ENCODE data around the gene CENPT.

The CENPT gene

GRCh38 chr16:67883872-67884261 lies 36.4 kb upstream of the CENPT start:
- Histone ChIP-seq H3K27ac (ENCODE audit: low read length) (peak overlapping the region; percentile 41), H3K9ac (ENCODE audit: low read length in 2 of 2) (no peak overlapping the region), H3K9me3 (ENCODE audit: control insufficient read depth in 2 of 2, low read length in 2 of 2) (no peaks in the 10 kb centered on the region), H3K4me3 (ENCODE audit: low read length in 2 of 2) (no peak overlapping the region), H3K4me1 (ENCODE audit: control insufficient read depth, insufficient read depth, low read length) (peaks cover 15% of the 10 kb centered on the region), H3K36me3 (ENCODE audit: control insufficient read depth in 2 of 2, insufficient read depth in 2 of 2, low read length in 2 of 2) (peaks cover 48% of the 10 kb centered on the region in 2 donors), H3K27me3 (ENCODE audit: control insufficient read depth in 1 of 2, insufficient read depth in 2 of 2, low read length in 2 of 2) (no peaks in the 10 kb centered on the region)

- Histone ChIP-seq H3K4me1 (ENCODE audit: control insufficient read depth, insufficient read depth, low read length) (peaks cover 15% of the 10 kb centered on the region), H3K9ac (ENCODE audit: low read length in 2 of 2) (no peak overlapping the region), H3K36me3 (ENCODE audit: control insufficient read depth in 2 of 2, insufficient read depth in 2 of 2, low read length in 2 of 2) (peaks cover 54% of the 10 kb centered on the region in 2 donors), H3K4me3 (ENCODE audit: low read length in 2 of 2) (no peak overlapping the region), H3K9me3 (ENCODE audit: control insufficient read depth in 2 of 2, low read length in 2 of 2) (no peaks in the 10 kb centered on the region), H3K27me3 (ENCODE audit: control insufficient read depth in 1 of 2, insufficient read depth in 2 of 2, low read length in 2 of 2) (no peaks in the 10 kb centered on the region), H3K27ac (ENCODE audit: low read length) (peak overlapping the region; percentile 41)
Observed at GRCh38 chr16:67883146-67883871, 35.8 kb upstream of the CENPT start.

DNA sequence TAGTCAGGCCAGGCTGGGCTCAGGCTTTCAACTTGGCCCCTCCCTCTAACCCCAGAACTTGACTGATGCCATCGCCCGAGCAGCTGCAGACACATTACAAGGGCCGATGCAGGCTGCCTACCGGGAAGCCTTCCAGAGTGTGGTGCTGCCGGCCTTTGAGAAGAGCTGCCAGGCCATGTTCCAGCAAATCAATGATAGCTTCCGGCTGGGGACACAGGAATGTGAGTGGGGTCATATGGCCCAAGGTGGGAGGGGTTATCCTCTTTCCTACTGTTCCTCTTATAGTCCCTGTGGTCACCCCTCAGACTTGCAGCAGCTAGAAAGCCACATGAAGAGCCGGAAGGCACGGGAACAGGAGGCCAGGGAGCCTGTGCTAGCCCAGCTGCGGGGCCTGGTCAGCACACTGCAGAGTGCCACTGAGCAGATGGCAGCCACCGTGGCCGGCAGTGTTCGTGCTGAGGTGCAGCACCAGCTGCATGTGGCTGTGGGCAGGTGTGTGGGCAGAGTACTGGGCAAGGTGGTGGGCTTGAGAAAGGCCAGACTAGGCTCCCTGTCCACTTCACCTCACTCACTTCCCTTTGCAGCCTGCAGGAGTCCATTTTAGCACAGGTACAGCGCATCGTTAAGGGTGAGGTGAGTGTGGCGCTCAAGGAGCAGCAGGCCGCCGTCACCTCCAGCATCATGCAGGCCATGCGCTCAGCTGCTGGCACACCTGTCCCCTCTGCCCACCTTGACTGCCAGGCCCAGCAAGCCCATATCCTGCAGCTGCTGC lies 35.1 kb upstream of the CENPT start:
- no peaks in the 10 kb centered on the region for H3K27me3 ChIP-seq (ENCODE audit: control insufficient read depth in 1 of 2, insufficient read depth in 2 of 2, low read length in 2 of 2)
- H3K36me3 ChIP-seq (ENCODE audit: control insufficient read depth in 2 of 2, insufficient read depth in 2 of 2, low read length in 2 of 2) = peaks cover 61% of the 10 kb centered on the region in 2 donors
- no peak overlapping the region for H3K4me3 ChIP-seq (ENCODE audit: low read length in 2 of 2)
- H3K9ac ChIP-seq (ENCODE audit: low read length in 2 of 2) = no peak overlapping the region
- no peaks in the 10 kb centered on the region for H3K9me3 ChIP-seq (ENCODE audit: control insufficient read depth in 2 of 2, low read length in 2 of 2)
- peaks cover 15% of the 10 kb centered on the region for H3K4me1 ChIP-seq (ENCODE audit: control insufficient read depth, insufficient read depth, low read length)
- H3K27ac ChIP-seq (ENCODE audit: low read length) = no peak overlapping the region

- H3K4me1 ChIP-seq (ENCODE audit: control insufficient read depth, insufficient read depth, low read length) = peaks cover 15% of the 10 kb centered on the region
- peaks cover 69 to 70% of the 10 kb centered on the region in 2 donors for H3K36me3 ChIP-seq (ENCODE audit: control insufficient read depth in 2 of 2, insufficient read depth in 2 of 2, low read length in 2 of 2)
- H3K9ac ChIP-seq (ENCODE audit: low read length in 2 of 2) = no peak overlapping the region
- H3K27ac ChIP-seq (ENCODE audit: low read length) = no peak overlapping the region
- no peaks in the 10 kb centered on the region for H3K9me3 ChIP-seq (ENCODE audit: control insufficient read depth in 2 of 2, low read length in 2 of 2)
- no peak overlapping the region for H3K4me3 ChIP-seq (ENCODE audit: low read length in 2 of 2)
- H3K27me3 ChIP-seq (ENCODE audit: control insufficient read depth in 1 of 2, insufficient read depth in 2 of 2, low read length in 2 of 2) = no peaks in the 10 kb centered on the region
Observed at GRCh38 chr16:67881621-67882161, 34.2 kb upstream of the CENPT start.

DNA sequence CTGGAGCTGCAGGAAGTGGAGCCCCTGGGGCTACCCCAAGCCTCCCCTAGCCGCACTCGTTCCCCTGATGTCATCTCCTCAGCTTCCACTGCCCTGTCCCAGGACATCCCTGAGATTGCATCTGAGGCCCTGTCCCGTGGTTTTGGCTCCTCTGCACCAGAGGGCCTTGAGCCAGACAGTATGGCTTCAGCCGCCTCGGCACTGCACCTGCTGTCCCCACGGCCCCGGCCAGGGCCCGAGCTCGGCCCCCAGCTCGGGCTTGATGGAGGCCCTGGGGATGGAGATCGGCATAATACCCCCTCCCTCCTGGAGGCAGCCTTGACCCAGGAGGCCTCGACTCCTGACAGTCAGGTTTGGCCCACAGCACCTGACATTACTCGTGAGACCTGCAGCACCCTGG lies 33.1 kb upstream of the CENPT start:
- peaks cover 18% of the 10 kb centered on the region for H3K4me1 ChIP-seq (ENCODE audit: control insufficient read depth, insufficient read depth, low read length)
- no peak overlapping the region for H3K27ac ChIP-seq (ENCODE audit: low read length)
- no peak overlapping the region for H3K4me3 ChIP-seq (ENCODE audit: low read length in 2 of 2)
- no peak overlapping the region for H3K9ac ChIP-seq (ENCODE audit: low read length in 2 of 2)
- no peaks in the 10 kb centered on the region for H3K27me3 ChIP-seq (ENCODE audit: control insufficient read depth in 1 of 2, insufficient read depth in 2 of 2, low read length in 2 of 2)
- peaks cover 74 to 79% of the 10 kb centered on the region in 2 donors for H3K36me3 ChIP-seq (ENCODE audit: control insufficient read depth in 2 of 2, insufficient read depth in 2 of 2, low read length in 2 of 2)
- H3K9me3 ChIP-seq (ENCODE audit: control insufficient read depth in 2 of 2, low read length in 2 of 2) = no peaks in the 10 kb centered on the region

GRCh38 chr16:67879936-67880335 lies 32.4 kb upstream of the CENPT start:
- Histone ChIP-seq H3K9ac (ENCODE audit: low read length in 2 of 2) (no peak overlapping the region), H3K4me3 (ENCODE audit: low read length in 2 of 2) (no peak overlapping the region), H3K27me3 (ENCODE audit: control insufficient read depth in 1 of 2, insufficient read depth in 2 of 2, low read length in 2 of 2) (no peaks in the 10 kb centered on the region), H3K4me1 (ENCODE audit: control insufficient read depth, insufficient read depth, low read length) (peaks cover 21% of the 10 kb centered on the region), H3K9me3 (ENCODE audit: control insufficient read depth in 2 of 2, low read length in 2 of 2) (no peaks in the 10 kb centered on the region), H3K36me3 (ENCODE audit: control insufficient read depth in 2 of 2, insufficient read depth in 2 of 2, low read length in 2 of 2) (peaks cover 74 to 79% of the 10 kb centered on the region in 2 donors), H3K27ac (ENCODE audit: low read length) (no peak overlapping the region)

DNA sequence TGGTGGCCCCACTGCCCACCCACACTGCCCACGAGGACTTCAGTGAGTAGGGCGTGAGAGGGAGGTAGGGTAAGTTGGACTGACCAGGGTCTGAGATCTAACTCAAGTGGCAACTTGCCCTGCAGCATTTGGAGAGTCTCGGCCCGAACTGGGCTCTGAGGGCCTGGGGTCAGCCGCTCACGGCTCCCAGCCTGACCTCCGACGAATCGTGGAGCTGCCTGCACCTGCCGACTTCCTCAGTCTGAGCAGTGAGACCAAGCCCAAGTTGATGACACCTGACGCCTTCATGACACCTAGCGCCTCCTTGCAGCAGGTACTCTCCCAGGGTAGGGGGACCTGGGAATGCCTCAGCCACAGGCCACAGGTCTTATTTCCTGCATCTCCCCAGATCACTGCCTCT lies 32.0 kb upstream of the CENPT start:
- H3K9me3 ChIP-seq (ENCODE audit: control insufficient read depth in 2 of 2, low read length in 2 of 2) = no peaks in the 10 kb centered on the region
- H3K27me3 ChIP-seq (ENCODE audit: control insufficient read depth in 1 of 2, insufficient read depth in 2 of 2, low read length in 2 of 2) = no peaks in the 10 kb centered on the region
- H3K4me1 ChIP-seq (ENCODE audit: control insufficient read depth, insufficient read depth, low read length) = peaks cover 20% of the 10 kb centered on the region
- no peak overlapping the region for H3K27ac ChIP-seq (ENCODE audit: low read length)
- no peak overlapping the region for H3K4me3 ChIP-seq (ENCODE audit: low read length in 2 of 2)
- H3K36me3 ChIP-seq (ENCODE audit: control insufficient read depth in 2 of 2, insufficient read depth in 2 of 2, low read length in 2 of 2) = peaks cover 74 to 79% of the 10 kb centered on the region in 2 donors
- no peak overlapping the region for H3K9ac ChIP-seq (ENCODE audit: low read length in 2 of 2)

- Histone ChIP-seq H3K4me3 (ENCODE audit: low read length in 2 of 2) (no peak overlapping the region), H3K27me3 (ENCODE audit: control insufficient read depth in 1 of 2, insufficient read depth in 2 of 2, low read length in 2 of 2) (no peaks in the 10 kb centered on the region), H3K9me3 (ENCODE audit: control insufficient read depth in 2 of 2, low read length in 2 of 2) (no peaks in the 10 kb centered on the region), H3K27ac (ENCODE audit: low read length) (no peak overlapping the region), H3K36me3 (ENCODE audit: control insufficient read depth in 2 of 2, insufficient read depth in 2 of 2, low read length in 2 of 2) (peaks cover 74 to 79% of the 10 kb centered on the region in 2 donors), H3K9ac (ENCODE audit: low read length in 2 of 2) (no peak overlapping the region), H3K4me1 (ENCODE audit: control insufficient read depth, insufficient read depth, low read length) (peaks cover 20% of the 10 kb centered on the region)
Observed at GRCh38 chr16:67878846-67879245, 31.4 kb upstream of the CENPT start.

- H3K4me3 ChIP-seq (ENCODE audit: low read length in 2 of 2) = no peak overlapping the region
- no peaks in the 10 kb centered on the region for H3K27me3 ChIP-seq (ENCODE audit: control insufficient read depth in 1 of 2, insufficient read depth in 2 of 2, low read length in 2 of 2)
- peaks cover 70 to 75% of the 10 kb centered on the region in 2 donors for H3K36me3 ChIP-seq (ENCODE audit: control insufficient read depth in 2 of 2, insufficient read depth in 2 of 2, low read length in 2 of 2)
- H3K9me3 ChIP-seq (ENCODE audit: control insufficient read depth in 2 of 2, low read length in 2 of 2) = no peaks in the 10 kb centered on the region
- H3K4me1 ChIP-seq (ENCODE audit: control insufficient read depth, insufficient read depth, low read length) = peaks cover 24% of the 10 kb centered on the region
- H3K27ac ChIP-seq (ENCODE audit: low read length) = no peak overlapping the region
- no peak overlapping the region for H3K9ac ChIP-seq (ENCODE audit: low read length in 2 of 2)
Observed at GRCh38 chr16:67878232-67878631, 30.7 kb upstream of the CENPT start.

DNA sequence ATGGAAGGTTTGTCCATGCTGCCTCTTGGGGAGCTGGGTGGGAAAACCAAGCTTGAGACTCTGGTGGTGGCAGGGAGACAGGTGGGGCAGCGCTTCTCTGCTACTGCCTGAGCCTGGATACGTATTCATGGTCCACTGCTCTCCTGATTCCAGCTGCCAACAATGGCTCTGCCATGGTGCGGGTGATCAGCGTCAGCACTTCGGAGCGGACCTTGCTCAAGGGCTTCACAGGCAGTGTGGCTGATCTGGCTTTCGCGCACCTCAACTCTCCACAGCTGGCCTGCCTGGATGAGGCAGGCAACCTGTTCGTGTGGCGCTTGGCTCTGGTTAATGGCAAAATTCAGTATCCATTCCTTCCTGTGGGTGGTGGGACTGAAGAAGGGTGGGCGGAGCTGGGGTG lies 29.6 kb upstream of the CENPT start:
- Histone ChIP-seq H3K4me1 (ENCODE audit: control insufficient read depth, insufficient read depth, low read length) (peaks cover 29% of the 10 kb centered on the region), H3K4me3 (ENCODE audit: low read length in 2 of 2) (no peak overlapping the region), H3K36me3 (ENCODE audit: control insufficient read depth in 2 of 2, insufficient read depth in 2 of 2, low read length in 2 of 2) (peaks cover 58 to 63% of the 10 kb centered on the region in 2 donors)

More for the DNA sequence above, 29.6 kb upstream of the CENPT start:
- Histone ChIP-seq H3K27ac (ENCODE audit: low read length) (no peak overlapping the region), H3K9me3 (ENCODE audit: control insufficient read depth in 2 of 2, low read length in 2 of 2) (no peaks in the 10 kb centered on the region), H3K27me3 (ENCODE audit: control insufficient read depth in 1 of 2, insufficient read depth in 2 of 2, low read length in 2 of 2) (no peaks in the 10 kb centered on the region), H3K9ac (ENCODE audit: low read length in 2 of 2) (no peak overlapping the region)

Data from stomach smooth muscle (tissue), 2 donors.